T47D (cell line): ENCODE data around the gene HIVEP3.
A peak's percentile ranks its signal among the peaks of the same experiment; 100 is the strongest.

ENCODE experiments used
- DNase-seq, 2 experiments: peaks; one replicate each; pipeline versions ENCODE4 v3.0.0 to v3.0.0-alpha.2; 2011 to 2012; ENCODE audit warnings: low read depth in 1 of 2, low spot score in 1 of 2
- JUND ChIP-seq: IDR thresholded peaks from 2 replicates; pipeline ENCODE4 v1.6.1; 2012; ENCODE audit warnings: low read depth
- in situ Hi-C: cut with HindIII; loops from 2 replicates; pipeline ENCODE4 v1.10.0; 2016; ENCODE audit warnings: low sequenced_read_pairs, low pct_unique_long_range_greater_than_20kb

The HIVEP3 gene

GRCh38 chr1:41917835-41918449 lies 780 bp downstream of the HIVEP3 start:
- no peak for TF ChIP-seq JUND
- in situ Hi-C loops = no loop called here
- peak; percentile 21 to 51 for DNase-seq

GRCh38 chr1:41917076-41917475 lies 1.6 kb downstream of the HIVEP3 start:
- no peak for TF ChIP-seq JUND
- DNase-seq = no peak
- in situ Hi-C loops = no loop called here

GRCh38 chr1:41915786-41916571 lies 2.7 kb downstream of the HIVEP3 start:
- peak in 1 of 2 experiments; percentile 45 for DNase-seq
- in situ Hi-C loops = no loop called here
- no peak for TF ChIP-seq JUND

- no peak for DNase-seq
- in situ Hi-C loops = no loop called here
- TF ChIP-seq JUND = no peak
Observed at GRCh38 chr1:41914516-41914915, 4.2 kb downstream of the HIVEP3 start.

GRCh38 chr1:41913014-41913413 lies 5.7 kb downstream of the HIVEP3 start:
- in situ Hi-C loops = no loop called here
- DNase-seq = peak in 1 of 2 experiments; percentile 46
- TF ChIP-seq JUND = no peak

- in situ Hi-C loops = no loop called here
- no peak for TF ChIP-seq JUND
- DNase-seq = no peak
Observed at GRCh38 chr1:41908288-41908895, 10.3 kb downstream of the HIVEP3 start.

GRCh38 chr1:41907446-41907845 lies 11.3 kb downstream of the HIVEP3 start:
- in situ Hi-C loops = no loop called here
- TF ChIP-seq JUND = no peak

GRCh38 chr1:41906943-41907342 lies 11.8 kb downstream of the HIVEP3 start:
- DNase-seq = no peak
- in situ Hi-C loops = no loop called here
- TF ChIP-seq JUND = no peak

More at GRCh38 chr1:41907446-41907845, 11.3 kb downstream of the HIVEP3 start:
- no peak for DNase-seq

GRCh38 chr1:41905093-41905675 lies 13.5 kb downstream of the HIVEP3 start:
- in situ Hi-C loops = no loop called here
- no peak for TF ChIP-seq JUND
- no peak for DNase-seq

GRCh38 chr1:41902664-41903063 lies 16.1 kb downstream of the HIVEP3 start:
- TF ChIP-seq JUND = no peak
- DNase-seq = no peak
- in situ Hi-C loops = no loop called here

- TF ChIP-seq JUND = no peak
- in situ Hi-C loops = no loop called here
- no peak for DNase-seq
Observed at GRCh38 chr1:41902159-41902577, 16.6 kb downstream of the HIVEP3 start.

GRCh38 chr1:41901551-41901950 lies 17.2 kb downstream of the HIVEP3 start:
- in situ Hi-C loops = no loop called here
- DNase-seq = no peak
- TF ChIP-seq JUND = no peak
